Measurements from ENCODE around the gene SCYGR7.

The SCYGR7 gene

GRCh38 chr2:227759411-227760118 is 31.4 kb downstream of the SCYGR7 start:
- DNase-seq: no peak

GRCh38 chr2:227761740-227762476 is 33.8 kb downstream of the SCYGR7 start:
- no peak for DNase-seq

GRCh38 chr2:227765788-227766372 is 37.7 kb downstream of the SCYGR7 start:
- DNase-seq: no peak

- DNase-seq: peak; percentile 38
Observed at GRCh38 chr2:227766373-227766883, 38.3 kb downstream of the SCYGR7 start.

GRCh38 chr2:227767830-227768229 is 39.7 kb downstream of the SCYGR7 start:
- no peak for DNase-seq

GRCh38 chr2:227772197-227772661 is 44.1 kb downstream of the SCYGR7 start:
- no peak for DNase-seq

- no peak for DNase-seq
Observed at GRCh38 chr2:227772932-227773331, 44.8 kb downstream of the SCYGR7 start.

GRCh38 chr2:227774011-227774624 is 46.0 kb downstream of the SCYGR7 start:
- DNase-seq: no peak

GRCh38 chr2:227774895-227775842 is 47.0 kb downstream of the SCYGR7 start:
- DNase-seq: no peak
